ENCODE measurements around the gene GARNL3.

GRCh38 chr9:127293328-127293727 is 28.8 kb downstream of the GARNL3 start:
- TF ChIP-seq CTCF (IDR thresholded peaks at IDR 0.05; ENCODE audit: insufficient read depth, low read depth, low read length) (no peak), EZH2 (IDR thresholded peaks at IDR 0.05; ENCODE audit: insufficient read depth, low read length) (no peak)

Measured in astrocyte (in vitro differentiated cells and primary cell).